Transverse colon (tissue), 4 donors: Measurements from ENCODE around the gene CCBE1.

ENCODE experiments used
- EP300 ChIP-seq: sonication (generic); formaldehyde crosslinking; IDR thresholded peaks from one replicate; pipeline ENCODE4 v1.6.1; 2017; ENCODE audit warnings: antibody characterized with exemption, low read depth
- POLR2A ChIP-seq: fragments of 450-650 bp; IDR thresholded peaks from one replicate; pipeline ENCODE4 v1.6.1; 2016; ENCODE audit warnings: antibody characterized with exemption, mild to moderate bottlenecking, moderate library complexity
- POLR2AphosphoS5 ChIP-seq, 3 donors: sonication (generic); formaldehyde crosslinking; IDR thresholded peaks; one replicate each; pipeline ENCODE4 v1.6.1; 2016; ENCODE audit warnings: antibody characterized with exemption in 3 of 3
- TF ChIP-seq, protein P1 (sequence below), 5 experiments: fragments of 200-600 bp in 3 of 5; fragments of 450-650 bp in 2 of 5; sonication (generic) in 3 of 5; IDR thresholded peaks; 1 replicate in 2 of 5; 2 replicates in 3 of 5; pipeline ENCODE4 v1.5.1; 2016 to 2017; ENCODE audit warnings: antibody characterized with exemption in 5 of 5, inconsistent platforms in 3 of 5, mild to moderate bottlenecking in 2 of 5, moderate library complexity in 1 of 5

DNA sequence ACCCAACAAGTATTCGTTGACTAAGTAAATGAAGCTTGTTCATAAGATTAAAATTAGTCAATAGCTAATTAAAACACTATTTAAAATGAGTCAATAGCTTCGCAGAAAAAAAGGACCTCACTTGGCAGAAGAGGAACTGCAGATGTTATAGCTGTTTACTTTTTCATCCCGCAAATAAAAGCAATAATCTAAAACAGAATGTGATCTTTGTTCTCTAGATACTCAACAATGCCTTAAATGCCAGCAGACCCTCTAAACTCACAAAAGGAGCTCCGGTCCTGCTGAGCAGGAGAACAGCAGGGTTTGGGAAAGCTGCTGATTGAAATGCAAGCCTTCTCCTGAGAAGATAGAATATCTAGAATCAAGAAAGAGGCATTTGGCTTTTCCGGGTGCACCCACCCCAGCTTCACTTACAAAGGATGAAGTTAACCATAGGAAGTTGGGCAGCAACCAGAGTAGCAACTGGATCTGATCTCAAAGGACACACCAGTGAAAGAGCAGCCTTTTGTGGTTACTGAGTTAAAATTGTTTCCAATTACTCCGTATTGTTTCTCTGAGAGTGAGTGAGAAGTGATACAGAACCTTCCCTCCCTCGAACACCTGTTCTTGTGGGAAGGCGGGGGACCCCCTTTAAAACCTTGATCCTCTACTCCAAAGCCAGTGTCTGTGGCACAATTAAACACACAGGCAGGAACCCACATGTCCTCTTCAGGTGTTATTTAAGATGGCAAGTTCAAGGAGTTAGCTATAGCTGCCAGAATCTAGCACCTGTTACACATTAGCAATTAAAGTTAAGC lies 6.8 kb downstream of the CCBE1 start:
- TF ChIP-seq, protein P1, sequence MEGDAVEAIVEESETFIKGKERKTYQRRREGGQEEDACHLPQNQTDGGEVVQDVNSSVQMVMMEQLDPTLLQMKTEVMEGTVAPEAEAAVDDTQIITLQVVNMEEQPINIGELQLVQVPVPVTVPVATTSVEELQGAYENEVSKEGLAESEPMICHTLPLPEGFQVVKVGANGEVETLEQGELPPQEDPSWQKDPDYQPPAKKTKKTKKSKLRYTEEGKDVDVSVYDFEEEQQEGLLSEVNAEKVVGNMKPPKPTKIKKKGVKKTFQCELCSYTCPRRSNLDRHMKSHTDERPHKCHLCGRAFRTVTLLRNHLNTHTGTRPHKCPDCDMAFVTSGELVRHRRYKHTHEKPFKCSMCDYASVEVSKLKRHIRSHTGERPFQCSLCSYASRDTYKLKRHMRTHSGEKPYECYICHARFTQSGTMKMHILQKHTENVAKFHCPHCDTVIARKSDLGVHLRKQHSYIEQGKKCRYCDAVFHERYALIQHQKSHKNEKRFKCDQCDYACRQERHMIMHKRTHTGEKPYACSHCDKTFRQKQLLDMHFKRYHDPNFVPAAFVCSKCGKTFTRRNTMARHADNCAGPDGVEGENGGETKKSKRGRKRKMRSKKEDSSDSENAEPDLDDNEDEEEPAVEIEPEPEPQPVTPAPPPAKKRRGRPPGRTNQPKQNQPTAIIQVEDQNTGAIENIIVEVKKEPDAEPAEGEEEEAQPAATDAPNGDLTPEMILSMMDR (IDR thresholded peaks at IDR 0.05) = no peak
- TF ChIP-seq POLR2A (no peak), POLR2AphosphoS5 (IDR thresholded peaks at IDR 0.05) (no peak), EP300 (no peak)
